Measurements from ENCODE around the gene MPG. TPM values are rescaled to one million over a fixed set of nuclear protein-coding genes. Genes with fewer than 3 reads are reported as not detected.

The MPG gene
- total RNA-seq, 2 donors from 2014 or later: 47.7 to 84.0 TPM

- no peaks in the 10 kb centered on the region for H3K9me3 ChIP-seq
- H3K4me1 ChIP-seq: peaks cover 2 to 22% of the 10 kb centered on the region in 2 donors
- no peak overlapping the region for H3K4me3 ChIP-seq
- DNase-seq (ENCODE audit: low spot score): no peak
- H3K36me3 ChIP-seq: peaks cover 26% of the 10 kb centered on the region
- no peaks in the 10 kb centered on the region for H3K27me3 ChIP-seq
- no peak overlapping the region for H3K27ac ChIP-seq
- peak; percentile 80 to 83 for TF ChIP-seq CTCF (IDR thresholded peaks at IDR 0.05)
These were observed 28.7 kb downstream of the MPG start for GRCh38 chr16:106623-107324.

GRCh38 chr16:112153-112840 lies 34.3 kb downstream of the MPG start:
- Histone ChIP-seq H3K4me3 (no peak overlapping the region), H3K27ac (no peak overlapping the region), H3K36me3 (peaks cover 28% of the 10 kb centered on the region), H3K4me1 (peaks cover 0 to 7% of the 10 kb centered on the region in 2 donors), H3K9me3 (no peaks in the 10 kb centered on the region), H3K27me3 (no peaks in the 10 kb centered on the region)
- no peak for TF ChIP-seq CTCF (IDR thresholded peaks at IDR 0.05)
- no peak for DNase-seq (ENCODE audit: low spot score)

GRCh38 chr16:114327-114726 lies 36.3 kb downstream of the MPG start:
- Histone ChIP-seq H3K4me1 (peaks cover 0 to 7% of the 10 kb centered on the region in 2 donors), H3K27ac (no peak overlapping the region), H3K9me3 (no peaks in the 10 kb centered on the region), H3K4me3 (no peak overlapping the region), H3K27me3 (no peaks in the 10 kb centered on the region), H3K36me3 (peaks cover 24% of the 10 kb centered on the region)
- no peak for TF ChIP-seq CTCF (IDR thresholded peaks at IDR 0.05)
- DNase-seq (ENCODE audit: low spot score): no peak

GRCh38 chr16:116015-116414 lies 38.0 kb downstream of the MPG start:
- Histone ChIP-seq H3K4me3 (no peak overlapping the region), H3K9me3 (no peaks in the 10 kb centered on the region), H3K4me1 (peaks cover 0 to 7% of the 10 kb centered on the region in 2 donors), H3K27me3 (no peaks in the 10 kb centered on the region), H3K27ac (no peak overlapping the region), H3K36me3 (peaks cover 14% of the 10 kb centered on the region)
- no peak for TF ChIP-seq CTCF (IDR thresholded peaks at IDR 0.05)
- no peak for DNase-seq (ENCODE audit: low spot score)

- peaks cover 3% of the 10 kb centered on the region for H3K36me3 ChIP-seq
- DNase-seq (ENCODE audit: low spot score): no peak
These were observed 39.6 kb downstream of the MPG start for GRCh38 chr16:117379-118365.

More at GRCh38 chr16:117379-118365, 39.6 kb downstream of the MPG start:
- peaks cover 0 to 7% of the 10 kb centered on the region in 2 donors for H3K4me1 ChIP-seq
- TF ChIP-seq CTCF (IDR thresholded peaks at IDR 0.05): peak; percentile 49 to 75
- H3K27me3 ChIP-seq: no peaks in the 10 kb centered on the region
- no peak overlapping the region for H3K27ac ChIP-seq
- no peak overlapping the region for H3K4me3 ChIP-seq
- H3K9me3 ChIP-seq: no peaks in the 10 kb centered on the region

All from right atrium auricular region (tissue), 2 donors.